A549 (cell line): Measurements from ENCODE around the gene NR3C1.

Experiments used
- CEBPB ChIP-seq, 2 experiments: fragments of >200 bp in 1 of 2; sonication (Bioruptor Twin) in 1 of 2; formaldehyde crosslinking in 1 of 2; IDR thresholded peaks; 2 replicates each; pipeline ENCODE4 v1.6.1; 2012 to 2016
- CTCF ChIP-seq: fragments of >200 bp; sonication (Bioruptor Twin); formaldehyde crosslinking; IDR thresholded peaks from 3 replicates; pipeline ENCODE4 v1.5.1; 2016
- EP300 ChIP-seq, 2 experiments: fragments of >200 bp; sonication (Bioruptor Twin); formaldehyde crosslinking; IDR thresholded peaks; 2 replicates in 1 of 2; 3 replicates in 1 of 2; pipeline ENCODE4 v1.6.1; 2016 to 2017
- JUN ChIP-seq, 2 experiments: fragments of >200 bp; sonication (Bioruptor Twin); formaldehyde crosslinking; IDR thresholded peaks; 2 replicates in 1 of 2; 3 replicates in 1 of 2; pipeline ENCODE4 v1.6.1; 2016 to 2017
- MAFK ChIP-seq: fragments of 450-650 bp; IDR thresholded peaks from 2 replicates; pipeline ENCODE4 v1.6.1; 2014; ENCODE audit not compliant: partially characterized antibody
- MAZ ChIP-seq: fragments of 150-350 bp; IDR thresholded peaks from 2 replicates; pipeline ENCODE4 v1.6.1; 2014; ENCODE audit warnings: antibody characterized with exemption, low read depth, low read length, borderline replicate concordance
- MYC ChIP-seq: IDR thresholded peaks from 2 replicates; pipeline ENCODE4 v1.6.1; 2012; ENCODE audit warnings: mild to moderate bottlenecking, inconsistent platforms, low read length, improper control_type of control experiment, borderline replicate concordance
- NPAS2 ChIP-seq: fragments of 250-450 bp; sonication (Bioruptor Pico); IDR thresholded peaks from 2 replicates; pipeline ENCODE4 v1.8.0; 2022; ENCODE audit warnings: mild to moderate bottlenecking, moderate library complexity, borderline replicate concordance
- POLR2A ChIP-seq: IDR thresholded peaks from 2 replicates; pipeline ENCODE4 v1.6.1; 2012; ENCODE audit warnings: mild to moderate bottlenecking, low read length
- RFX5 ChIP-seq: fragments of 450-650 bp; IDR thresholded peaks from 2 replicates; pipeline ENCODE4 v1.7.1; 2014; ENCODE audit warnings: antibody characterized with exemption, mild to moderate bottlenecking, moderate library complexity
- RNF2 ChIP-seq: fragments of 200-600 bp; sonication (generic); IDR thresholded peaks from 2 replicates; pipeline ENCODE4 v1.6.1; 2016; ENCODE audit warnings: low read depth, mild to moderate bottlenecking, antibody characterized with exemption, moderate library complexity, borderline replicate concordance
- TF ChIP-seq, protein P1 (sequence below): fragments of 200-600 bp; sonication (generic); IDR thresholded peaks from 2 replicates; pipeline ENCODE4 v1.6.1; 2016; ENCODE audit warnings: antibody characterized with exemption, mild to moderate bottlenecking, moderate library complexity
- TF ChIP-seq, protein P2 (sequence below): fragments of 150-350 bp; IDR thresholded peaks from 2 replicates; pipeline ENCODE4 v1.6.1; 2014; ENCODE audit warnings: low read depth, mild to moderate bottlenecking, low read length

DNA sequence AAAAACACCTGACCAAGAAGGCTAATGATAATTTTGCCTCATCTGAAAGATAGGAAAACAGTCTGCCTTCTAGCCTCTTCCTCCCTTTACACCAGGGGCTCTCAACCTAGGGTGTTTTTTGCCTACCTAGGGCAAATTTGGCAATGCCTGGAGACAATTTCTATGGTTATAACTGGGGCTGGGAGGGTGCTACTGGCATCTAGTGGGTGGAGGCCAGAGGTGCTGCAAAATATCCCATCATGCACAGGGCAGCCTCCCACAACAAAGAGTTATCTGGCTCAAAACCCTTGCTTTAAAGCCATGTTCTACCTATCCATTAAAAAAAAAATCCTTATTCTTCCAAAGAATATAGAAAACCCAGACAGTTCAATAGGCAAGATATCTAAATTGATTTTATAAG lies 45.0 kb upstream of the NR3C1 start:
- TF ChIP-seq POLR2A (no peak), CTCF (no peak), RNF2 (no peak), MAZ (no peak), RFX5 (no peak), MYC (no peak), MAFK (no peak), EP300 (IDR thresholded peaks at IDR 0.05) (no peak), NPAS2 (CRISPR knock-in tag) (no peak), CEBPB (IDR thresholded peaks at IDR 0.05) (no peak), JUN (IDR thresholded peaks at IDR 0.05) (no peak)
- TF ChIP-seq, protein P1, sequence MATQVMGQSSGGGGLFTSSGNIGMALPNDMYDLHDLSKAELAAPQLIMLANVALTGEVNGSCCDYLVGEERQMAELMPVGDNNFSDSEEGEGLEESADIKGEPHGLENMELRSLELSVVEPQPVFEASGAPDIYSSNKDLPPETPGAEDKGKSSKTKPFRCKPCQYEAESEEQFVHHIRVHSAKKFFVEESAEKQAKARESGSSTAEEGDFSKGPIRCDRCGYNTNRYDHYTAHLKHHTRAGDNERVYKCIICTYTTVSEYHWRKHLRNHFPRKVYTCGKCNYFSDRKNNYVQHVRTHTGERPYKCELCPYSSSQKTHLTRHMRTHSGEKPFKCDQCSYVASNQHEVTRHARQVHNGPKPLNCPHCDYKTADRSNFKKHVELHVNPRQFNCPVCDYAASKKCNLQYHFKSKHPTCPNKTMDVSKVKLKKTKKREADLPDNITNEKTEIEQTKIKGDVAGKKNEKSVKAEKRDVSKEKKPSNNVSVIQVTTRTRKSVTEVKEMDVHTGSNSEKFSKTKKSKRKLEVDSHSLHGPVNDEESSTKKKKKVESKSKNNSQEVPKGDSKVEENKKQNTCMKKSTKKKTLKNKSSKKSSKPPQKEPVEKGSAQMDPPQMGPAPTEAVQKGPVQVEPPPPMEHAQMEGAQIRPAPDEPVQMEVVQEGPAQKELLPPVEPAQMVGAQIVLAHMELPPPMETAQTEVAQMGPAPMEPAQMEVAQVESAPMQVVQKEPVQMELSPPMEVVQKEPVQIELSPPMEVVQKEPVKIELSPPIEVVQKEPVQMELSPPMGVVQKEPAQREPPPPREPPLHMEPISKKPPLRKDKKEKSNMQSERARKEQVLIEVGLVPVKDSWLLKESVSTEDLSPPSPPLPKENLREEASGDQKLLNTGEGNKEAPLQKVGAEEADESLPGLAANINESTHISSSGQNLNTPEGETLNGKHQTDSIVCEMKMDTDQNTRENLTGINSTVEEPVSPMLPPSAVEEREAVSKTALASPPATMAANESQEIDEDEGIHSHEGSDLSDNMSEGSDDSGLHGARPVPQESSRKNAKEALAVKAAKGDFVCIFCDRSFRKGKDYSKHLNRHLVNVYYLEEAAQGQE, result no peak
- TF ChIP-seq, protein P2, sequence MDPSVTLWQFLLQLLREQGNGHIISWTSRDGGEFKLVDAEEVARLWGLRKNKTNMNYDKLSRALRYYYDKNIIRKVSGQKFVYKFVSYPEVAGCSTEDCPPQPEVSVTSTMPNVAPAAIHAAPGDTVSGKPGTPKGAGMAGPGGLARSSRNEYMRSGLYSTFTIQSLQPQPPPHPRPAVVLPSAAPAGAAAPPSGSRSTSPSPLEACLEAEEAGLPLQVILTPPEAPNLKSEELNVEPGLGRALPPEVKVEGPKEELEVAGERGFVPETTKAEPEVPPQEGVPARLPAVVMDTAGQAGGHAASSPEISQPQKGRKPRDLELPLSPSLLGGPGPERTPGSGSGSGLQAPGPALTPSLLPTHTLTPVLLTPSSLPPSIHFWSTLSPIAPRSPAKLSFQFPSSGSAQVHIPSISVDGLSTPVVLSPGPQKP, result no peak
